Measurements from ENCODE around the gene FSTL1.

The FSTL1 gene

DNA sequence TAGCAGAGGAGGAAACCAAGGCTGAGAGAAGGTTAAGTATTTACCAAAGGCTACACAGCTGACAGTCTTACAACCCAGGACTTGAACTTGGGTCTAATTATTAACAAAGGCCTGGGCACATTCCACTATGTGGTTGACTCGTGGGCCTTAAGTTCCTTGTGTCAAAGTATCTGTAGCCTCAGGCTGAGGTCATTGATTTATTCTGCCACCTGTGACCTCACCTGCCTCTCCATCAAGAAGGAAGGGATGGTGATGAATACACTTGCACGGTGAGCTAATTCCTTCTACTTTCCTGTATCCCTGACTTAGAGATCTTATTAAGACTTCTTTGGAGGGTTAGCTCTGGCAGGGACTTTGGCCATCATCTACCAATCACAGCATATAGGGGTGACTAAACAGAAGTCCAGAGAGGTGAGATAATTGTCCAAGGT lies 81.7 kb downstream of the FSTL1 start:
- DNase-seq (ENCODE audit: low spot score): no peak
- TF ChIP-seq, protein P1, sequence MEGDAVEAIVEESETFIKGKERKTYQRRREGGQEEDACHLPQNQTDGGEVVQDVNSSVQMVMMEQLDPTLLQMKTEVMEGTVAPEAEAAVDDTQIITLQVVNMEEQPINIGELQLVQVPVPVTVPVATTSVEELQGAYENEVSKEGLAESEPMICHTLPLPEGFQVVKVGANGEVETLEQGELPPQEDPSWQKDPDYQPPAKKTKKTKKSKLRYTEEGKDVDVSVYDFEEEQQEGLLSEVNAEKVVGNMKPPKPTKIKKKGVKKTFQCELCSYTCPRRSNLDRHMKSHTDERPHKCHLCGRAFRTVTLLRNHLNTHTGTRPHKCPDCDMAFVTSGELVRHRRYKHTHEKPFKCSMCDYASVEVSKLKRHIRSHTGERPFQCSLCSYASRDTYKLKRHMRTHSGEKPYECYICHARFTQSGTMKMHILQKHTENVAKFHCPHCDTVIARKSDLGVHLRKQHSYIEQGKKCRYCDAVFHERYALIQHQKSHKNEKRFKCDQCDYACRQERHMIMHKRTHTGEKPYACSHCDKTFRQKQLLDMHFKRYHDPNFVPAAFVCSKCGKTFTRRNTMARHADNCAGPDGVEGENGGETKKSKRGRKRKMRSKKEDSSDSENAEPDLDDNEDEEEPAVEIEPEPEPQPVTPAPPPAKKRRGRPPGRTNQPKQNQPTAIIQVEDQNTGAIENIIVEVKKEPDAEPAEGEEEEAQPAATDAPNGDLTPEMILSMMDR (IDR thresholded peaks at IDR 0.05; ENCODE audit: extremely low read depth, missing control alignments): no peak

DNA sequence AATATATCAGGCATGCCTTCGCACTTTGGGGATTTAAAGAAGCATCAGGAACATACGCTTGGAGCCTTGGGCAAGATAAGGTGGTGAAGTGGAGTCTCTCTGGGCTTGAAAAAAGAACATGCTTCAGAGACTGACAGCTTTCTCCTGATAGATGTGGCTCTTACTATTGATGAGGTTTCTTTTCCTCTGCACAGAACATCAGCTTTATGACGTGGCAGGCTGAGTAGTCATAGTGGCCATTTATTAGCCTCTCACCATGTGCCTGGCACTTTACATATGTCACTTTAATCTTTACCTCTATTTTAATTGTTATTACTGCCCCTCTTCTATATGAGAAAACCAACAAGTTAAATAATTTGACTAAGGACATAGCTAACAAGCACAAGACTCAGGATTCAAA lies 82.6 kb downstream of the FSTL1 start:
- TF ChIP-seq, protein P1 (IDR thresholded peaks at IDR 0.05; ENCODE audit: extremely low read depth, missing control alignments): no peak

DNA sequence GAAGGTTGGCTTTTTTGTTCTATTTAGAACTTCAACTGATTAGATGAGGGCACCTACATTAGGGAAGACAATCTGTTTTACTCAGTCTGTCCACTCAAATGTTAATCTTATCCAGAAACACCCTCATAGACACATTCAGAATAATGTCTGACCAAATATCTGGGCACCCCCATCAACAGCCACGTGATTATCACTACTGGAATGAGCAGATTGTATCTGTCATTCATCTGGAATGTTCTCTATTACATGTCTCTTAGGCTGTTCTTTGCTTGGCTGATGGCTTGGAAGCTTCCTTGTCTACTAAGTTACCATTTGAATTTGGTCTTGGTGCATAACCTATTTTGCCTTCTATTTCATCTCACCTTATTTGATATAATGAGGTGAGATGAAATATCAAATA lies 86.0 kb downstream of the FSTL1 start:
- TF ChIP-seq, protein P1 (IDR thresholded peaks at IDR 0.05; ENCODE audit: extremely low read depth, missing control alignments): no peak
- no peak for DNase-seq (ENCODE audit: low spot score)

More for the DNA sequence above, 82.6 kb downstream of the FSTL1 start:
- no peak for DNase-seq (ENCODE audit: low spot score)

DNA sequence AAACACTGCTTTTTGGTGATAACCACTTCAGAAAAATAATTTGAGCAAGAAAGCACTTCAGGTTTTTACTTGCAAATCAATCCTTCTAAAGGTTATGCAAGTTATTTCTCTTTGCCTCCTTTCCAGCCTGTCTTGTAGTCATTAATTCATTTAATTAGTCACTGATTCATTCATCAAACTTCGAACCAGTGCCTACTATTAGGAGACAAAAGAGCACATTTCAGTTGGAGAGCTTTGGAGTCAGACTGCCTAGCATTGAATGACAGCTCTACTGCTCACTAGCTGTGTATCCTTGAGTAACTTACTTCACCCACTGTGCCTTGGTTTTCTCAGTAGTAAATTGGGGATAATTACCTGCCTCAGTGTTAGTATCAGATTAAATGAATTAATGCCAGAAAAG lies 86.7 kb downstream of the FSTL1 start:
- TF ChIP-seq, protein P1 (IDR thresholded peaks at IDR 0.05; ENCODE audit: extremely low read depth, missing control alignments): no peak
- no peak for DNase-seq (ENCODE audit: low spot score)

DNA sequence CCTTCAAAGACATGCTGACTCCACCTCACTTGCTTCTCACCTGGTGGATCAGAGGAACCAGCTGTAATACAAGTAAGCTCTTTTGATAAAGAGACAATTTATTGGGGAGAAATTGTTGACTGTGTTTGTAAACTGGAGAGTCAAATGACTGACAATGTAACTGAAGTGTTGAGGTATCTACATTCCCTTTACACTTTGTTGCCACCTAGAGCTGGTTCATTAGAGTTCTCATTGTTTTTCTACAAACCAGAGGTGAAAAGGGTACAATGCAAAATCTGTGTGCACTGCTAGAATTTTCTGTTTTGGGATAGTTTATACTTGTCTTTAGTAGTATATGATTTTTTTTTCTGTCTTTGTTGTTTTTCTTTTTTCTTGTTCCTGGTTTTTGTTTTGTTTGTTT lies 93.0 kb downstream of the FSTL1 start:
- no peak for DNase-seq (ENCODE audit: low spot score)
- TF ChIP-seq, protein P1 (IDR thresholded peaks at IDR 0.05; ENCODE audit: extremely low read depth, missing control alignments): no peak

DNA sequence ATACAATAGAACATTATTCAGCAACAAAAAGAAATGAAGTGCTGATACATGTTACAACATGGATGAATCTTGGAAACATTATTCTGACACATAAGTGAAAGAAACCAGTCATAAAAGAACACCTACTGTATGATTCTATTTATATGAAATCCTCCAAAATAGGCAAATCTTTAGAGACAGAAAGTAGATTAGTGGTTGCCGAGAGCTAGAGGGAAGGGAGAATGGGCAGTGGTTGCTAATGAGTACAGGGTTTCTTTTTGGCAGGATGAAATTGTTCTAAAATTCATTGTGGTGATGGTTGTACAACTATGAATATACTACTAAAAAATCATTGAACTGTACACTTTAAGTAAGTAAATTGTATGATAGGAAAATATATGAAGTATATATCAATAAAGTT lies 95.3 kb downstream of the FSTL1 start:
- TF ChIP-seq, protein P1 (IDR thresholded peaks at IDR 0.05; ENCODE audit: extremely low read depth, missing control alignments): no peak
- DNase-seq (ENCODE audit: low spot score): no peak

DNA sequence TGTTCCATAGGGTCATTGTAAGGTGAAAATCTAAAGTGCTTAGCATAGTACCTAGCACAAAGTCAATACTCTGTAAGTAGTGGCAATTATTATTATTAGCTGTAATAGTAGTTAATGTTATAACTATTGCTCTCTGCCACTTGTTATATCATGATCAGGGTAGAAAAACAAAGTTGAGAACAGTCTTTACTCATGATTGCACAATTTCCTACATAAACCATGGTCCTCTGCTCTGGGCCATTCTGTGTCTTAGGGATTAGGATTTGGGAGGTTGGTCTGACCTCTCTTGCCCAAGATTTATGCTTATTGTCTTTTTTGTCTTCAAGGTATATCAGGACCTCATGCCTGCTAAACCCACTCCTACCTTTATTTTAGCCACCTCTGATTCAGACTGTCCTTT lies 97.3 kb downstream of the FSTL1 start:
- TF ChIP-seq, protein P1 (IDR thresholded peaks at IDR 0.05; ENCODE audit: extremely low read depth, missing control alignments): no peak
- DNase-seq (ENCODE audit: low spot score): no peak
